SHP77 treated with DMSO at 0.1 percent for 48 hours (cell line): ENCODE measurements around the gene SRL.

Source experiments
- DNase-seq: peaks from one replicate; lab custom pipeline; 2025; lab: John Stamatoyannopoulos, UW

SRL gene

DNA sequence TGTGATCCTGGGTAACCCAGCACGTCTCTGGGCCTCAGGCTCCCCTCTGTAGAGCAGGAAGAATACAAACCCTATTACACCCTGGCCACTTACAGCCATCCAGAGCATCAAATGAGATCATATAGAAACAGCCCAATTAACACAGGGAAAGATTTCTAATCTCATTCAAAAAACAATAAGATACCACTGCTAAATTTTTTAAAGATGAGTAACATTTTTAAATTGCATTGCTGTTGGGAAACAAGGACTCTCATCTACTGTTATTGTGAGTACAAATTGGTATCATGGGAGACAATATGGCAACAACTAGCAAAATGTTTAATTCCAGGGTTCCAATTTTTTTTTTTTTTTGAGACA lies 41.1 kb downstream of the SRL start:
- DNase-seq = no peak

DNA sequence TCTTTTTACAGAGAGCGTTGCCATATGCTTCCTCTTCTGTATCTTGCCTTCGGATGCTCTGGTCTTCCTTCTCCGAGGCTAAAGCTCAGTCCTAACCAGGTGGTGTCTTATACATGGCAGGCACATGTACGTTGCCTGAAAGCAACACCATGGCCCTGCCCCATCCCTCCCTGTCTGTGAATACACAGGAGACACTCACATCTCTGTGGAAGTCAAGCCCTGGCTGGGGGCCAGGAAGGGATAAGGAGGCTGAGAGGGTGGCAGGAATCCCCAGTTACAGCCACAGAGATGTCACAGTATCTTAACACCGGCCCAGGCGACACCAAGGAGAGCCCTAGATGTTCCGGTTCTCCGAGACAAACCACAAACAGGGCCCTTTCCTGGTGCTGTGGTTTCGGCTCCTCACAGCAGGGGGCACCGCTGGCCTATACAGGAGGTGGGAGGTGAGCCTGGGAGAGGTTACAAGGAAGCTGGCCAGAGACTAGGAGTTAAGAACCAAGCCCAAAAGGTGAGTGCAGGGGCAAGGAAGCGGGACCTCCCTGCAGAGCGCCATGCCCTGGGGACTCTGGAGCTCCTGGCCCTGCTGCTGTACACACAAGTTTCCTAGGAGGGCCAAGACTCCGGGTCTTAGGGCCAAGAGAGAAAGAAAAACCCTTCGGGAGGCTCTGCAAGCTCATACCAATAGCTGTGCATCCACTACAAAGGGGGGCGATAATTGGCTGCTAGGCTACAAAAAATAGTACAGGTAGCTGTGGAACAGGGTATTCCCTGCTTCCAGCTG lies 41.7 kb downstream of the SRL start:
- no peak for DNase-seq

DNA sequence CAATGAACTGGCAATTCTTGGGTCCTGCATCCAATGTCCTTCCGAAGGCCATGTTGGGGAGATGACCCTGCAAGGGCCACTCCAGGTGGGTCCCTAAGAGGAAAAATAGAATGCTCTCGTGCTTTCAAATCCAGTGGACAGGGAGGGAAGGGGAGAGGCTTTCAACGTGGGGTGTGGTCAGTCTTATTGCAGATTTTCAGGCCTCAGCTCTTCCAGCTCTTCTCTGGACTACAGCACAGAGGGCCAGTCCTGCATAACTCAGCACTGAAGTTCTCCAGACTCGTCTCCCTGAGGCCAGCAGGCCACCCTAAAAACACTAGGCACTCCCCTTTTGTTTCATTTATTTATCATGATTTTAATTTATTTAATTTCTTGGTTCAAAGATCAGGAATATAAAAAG lies 43.1 kb downstream of the SRL start:
- DNase-seq = no peak

DNA sequence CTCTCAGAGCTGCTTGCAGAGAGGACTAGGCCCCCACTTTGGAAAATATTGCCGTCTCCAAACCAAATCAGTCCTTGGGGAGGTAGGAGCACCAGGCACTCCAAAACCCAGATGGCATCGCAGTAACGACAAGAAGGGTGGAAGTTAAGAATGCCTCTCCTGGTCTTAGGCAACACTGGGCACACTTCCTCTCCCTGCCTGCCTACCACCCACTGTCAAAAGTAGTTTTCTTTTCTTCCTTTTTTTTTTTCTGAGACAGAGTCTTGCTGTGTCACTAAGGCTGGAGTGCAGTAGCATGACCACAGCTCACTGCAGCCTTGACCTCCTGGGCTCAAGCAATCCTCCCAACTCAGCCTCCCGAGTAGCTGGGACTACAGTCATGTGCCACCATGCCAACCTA lies 47.2 kb downstream of the SRL start:
- DNase-seq = no peak

DNA sequence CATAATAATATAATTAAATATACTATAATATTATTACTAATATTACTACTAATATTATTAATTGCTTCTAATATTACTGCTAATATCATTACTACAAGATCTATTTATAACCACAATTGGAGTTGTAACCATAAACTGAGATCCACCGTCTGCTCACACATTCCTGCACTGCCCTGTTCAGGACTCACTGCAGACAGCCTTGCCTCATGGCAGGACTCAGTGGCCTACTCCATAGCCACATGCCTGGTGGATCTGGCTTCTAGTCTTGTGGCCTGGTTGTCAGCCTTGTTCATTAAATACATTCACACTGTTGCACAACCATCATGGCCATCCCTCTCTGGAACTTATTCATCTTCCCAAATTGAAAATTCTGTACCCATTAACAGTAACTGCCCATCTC lies 48.0 kb downstream of the SRL start:
- no peak for DNase-seq

DNA sequence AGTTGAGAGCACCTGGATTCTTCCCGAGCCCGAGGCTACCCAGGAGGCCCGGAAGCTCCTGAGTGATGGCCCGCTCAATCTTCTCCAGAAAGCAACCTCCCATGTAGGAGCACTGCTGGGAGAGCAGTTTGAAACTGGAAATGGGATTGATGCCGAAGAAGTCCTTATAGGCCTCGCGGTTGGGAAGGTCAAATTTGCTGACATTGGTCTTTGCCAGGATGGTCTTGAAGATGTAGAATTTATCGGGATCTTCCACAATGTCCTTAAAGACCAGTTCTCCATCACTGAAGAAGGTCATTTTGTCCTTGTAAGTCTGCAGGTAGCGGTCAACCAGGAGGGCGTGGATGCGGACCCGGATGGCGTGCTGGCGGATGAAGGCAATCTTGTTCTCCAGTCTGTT lies 49.7 kb downstream of the SRL start:
- DNase-seq = no peak

DNA sequence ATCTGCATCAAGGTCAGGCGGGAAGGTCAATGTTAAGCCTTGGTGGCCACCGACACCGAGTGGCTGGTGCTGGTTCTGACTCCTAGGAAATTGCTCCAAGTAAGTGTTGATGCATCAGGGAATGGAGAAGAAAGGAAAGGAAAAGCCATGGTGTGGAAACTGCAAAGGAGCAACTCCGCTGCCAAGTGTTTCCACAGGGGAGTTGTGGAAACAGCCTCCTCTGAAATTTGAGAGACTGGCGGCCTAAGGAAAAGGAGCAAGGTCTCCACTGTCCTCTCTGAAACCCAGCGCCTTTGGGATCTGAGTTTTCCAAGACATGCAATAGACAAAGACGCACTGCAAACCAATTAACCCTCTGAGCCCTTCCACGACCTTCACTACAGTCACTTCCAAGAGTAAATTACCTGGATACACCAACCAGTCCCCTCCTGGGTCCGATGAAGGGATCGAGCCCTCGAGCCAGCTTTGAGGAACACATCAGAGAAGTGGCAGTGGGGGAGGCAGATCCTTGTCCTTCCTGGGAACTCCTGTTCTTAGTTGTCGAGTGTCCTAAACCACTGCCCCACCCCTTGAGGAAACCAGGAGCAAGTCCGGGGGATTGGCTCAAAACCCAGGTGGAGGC lies 51.1 kb downstream of the SRL start:
- no peak for DNase-seq

DNA sequence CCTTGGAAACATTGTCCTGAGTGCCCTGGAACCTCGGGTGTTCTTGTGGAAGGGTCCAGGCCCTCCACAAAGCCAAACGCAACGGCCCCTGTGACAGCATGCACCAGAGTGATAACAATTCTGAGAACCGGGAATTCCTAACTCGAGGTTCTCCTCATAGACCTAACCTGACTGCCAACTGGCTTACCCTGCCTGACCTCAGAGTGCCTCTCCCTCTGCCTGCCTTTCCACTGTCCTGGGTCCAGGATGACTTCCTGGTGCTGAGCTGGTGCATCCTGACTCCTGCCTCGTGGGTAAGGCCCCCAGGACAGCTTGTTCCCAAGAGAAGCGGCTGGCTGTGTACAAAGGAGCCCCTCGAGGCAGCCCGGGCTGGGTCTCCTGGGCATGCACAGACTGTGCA lies 51.8 kb downstream of the SRL start:
- DNase-seq = no peak

DNA sequence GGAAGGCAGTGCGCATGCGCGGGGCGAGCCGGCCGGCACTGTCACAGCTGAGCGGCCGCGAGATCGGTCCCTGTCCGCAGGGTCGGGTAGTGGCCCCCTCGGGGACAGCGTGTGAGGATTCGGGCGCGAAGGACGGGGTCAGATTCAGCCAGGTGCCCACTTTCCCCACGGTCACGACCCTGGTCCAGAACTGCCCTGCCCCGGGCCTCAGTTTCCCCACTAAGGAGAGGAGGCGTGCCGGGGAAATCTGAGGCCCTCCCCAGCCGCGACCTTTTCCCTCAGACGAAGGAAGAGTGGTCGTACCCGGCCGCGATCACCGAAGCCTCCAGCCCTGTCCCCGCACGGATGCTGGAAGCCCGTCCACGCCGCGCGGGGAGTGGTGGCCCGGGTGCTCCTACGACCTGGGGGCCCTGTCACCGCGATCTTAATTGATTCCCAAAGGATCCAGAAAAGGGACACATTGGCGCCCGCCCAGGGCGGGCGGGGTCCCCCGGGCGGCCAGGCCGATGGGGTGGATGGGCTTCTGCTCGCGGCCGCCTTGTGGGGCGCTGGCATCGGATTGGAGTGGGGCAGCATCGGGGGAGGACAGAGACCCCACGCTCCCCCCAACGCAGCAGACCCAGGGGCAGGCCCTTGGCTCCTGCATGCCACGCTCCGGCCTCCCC lies 57.7 kb downstream of the SRL start:
- DNase-seq = no peak

DNA sequence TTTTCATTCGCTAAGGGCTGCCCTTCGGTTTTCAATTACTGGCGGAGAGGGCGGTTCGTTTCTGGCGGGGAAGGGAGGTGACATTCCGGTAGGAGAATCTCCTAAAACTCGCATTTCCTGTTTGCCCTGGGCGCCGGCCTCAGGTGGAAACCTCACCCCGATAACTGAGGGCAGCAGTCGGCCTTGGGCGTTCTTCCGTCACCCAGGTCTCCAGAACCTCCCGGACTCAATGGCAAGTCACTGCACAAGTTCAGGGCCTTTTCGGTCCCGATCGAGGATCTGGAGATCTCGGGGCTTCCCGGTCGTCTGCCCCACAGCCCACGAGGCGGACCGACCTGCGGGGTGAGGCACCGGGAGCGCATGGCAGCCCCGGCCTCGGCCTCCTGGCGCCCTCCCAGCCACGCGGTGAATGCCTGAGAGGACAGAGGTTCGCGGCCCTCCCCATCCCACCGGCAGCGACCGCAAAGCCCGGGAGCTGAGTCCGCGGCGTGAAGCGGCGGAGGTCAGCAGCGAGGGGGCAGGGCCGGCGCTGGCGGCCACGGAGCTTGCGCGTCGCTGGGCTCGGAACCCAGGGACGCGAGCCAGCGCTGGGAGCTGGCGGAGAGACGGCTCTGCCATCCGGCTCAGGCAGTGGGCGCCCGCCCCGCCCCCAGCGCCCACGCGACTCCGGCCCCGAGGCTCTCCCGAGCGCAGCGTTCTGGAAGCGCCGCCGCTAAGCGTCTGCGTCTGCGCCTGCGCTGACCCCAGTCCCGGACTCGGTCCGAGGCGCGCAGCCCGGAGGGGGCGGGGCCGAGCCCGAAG lies 58.4 kb downstream of the SRL start:
- DNase-seq = peak; percentile 74

DNA sequence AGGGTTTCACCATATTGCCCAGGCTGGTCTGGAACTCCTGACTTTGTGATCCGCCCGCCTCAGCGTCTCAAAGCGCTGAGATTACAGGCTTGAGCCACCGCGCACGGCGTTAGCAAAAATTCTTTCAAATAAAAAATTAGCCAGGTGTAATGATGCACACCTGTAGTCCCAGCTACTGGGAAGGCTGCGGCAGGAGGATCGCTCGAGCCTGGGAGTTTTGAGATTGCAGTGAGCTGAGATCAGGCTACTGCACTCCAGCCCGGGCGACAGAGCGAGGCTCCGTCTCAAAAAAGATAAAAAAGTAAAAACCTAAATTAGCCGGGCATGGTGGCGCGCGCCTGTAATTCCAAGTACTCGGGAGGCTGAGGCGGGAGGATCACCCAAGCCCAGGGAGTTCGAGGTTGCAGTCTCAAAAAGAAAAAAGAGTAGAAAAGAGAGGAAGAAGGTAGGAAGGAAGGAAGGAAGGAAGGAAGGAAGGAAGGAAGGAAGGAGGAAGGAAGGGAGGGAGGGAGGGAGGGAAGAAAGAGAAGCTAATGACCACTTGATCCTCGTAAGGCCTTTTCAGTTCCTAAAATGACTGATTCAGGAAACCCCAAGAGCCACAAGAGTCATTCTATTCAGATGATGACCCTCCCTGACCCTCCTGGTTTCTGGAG lies 59.2 kb downstream of the SRL start:
- DNase-seq = no peak

DNA sequence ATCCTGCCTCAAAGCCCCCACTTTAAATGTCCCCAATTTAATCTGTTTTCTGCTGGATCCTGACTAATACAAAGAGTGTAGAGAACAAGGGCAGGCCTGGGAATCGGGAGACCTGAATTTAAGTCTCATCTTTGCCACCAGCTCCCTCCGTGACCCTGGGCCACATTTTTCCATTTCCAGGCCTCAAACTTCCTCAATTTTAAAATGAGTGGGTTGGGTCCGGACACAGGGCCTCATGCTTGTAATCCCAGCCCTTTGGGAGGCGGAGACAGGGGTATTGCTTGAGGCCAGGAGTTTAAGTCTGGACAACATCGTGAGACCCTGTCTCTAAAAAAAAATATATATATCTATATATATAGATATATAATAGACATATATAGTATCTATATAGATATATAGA lies 61.4 kb downstream of the SRL start:
- no peak for DNase-seq

DNA sequence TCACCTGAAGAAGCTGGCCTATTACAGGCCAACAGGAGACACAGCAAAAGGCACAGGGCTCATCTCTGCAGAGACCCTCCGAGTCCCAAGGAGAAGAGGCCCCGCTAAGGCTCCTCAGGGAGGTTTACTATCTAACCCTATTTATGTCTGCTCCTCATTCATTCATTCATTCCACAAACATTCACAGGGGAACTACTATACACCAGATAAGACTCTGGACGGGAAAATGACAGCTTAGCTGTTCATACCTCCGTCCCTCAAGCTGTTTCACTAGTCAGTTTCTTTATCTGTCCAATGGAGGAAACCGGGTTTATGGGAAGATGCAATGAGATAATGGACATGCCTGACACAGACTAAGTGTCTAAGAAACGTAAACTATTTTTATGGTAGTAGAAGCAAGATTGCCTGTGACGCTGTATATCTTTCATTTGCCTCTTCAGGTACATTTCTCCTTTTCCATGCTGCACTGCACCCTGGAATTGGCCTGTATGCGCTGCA lies 62.1 kb downstream of the SRL start:
- DNase-seq = no peak

DNA sequence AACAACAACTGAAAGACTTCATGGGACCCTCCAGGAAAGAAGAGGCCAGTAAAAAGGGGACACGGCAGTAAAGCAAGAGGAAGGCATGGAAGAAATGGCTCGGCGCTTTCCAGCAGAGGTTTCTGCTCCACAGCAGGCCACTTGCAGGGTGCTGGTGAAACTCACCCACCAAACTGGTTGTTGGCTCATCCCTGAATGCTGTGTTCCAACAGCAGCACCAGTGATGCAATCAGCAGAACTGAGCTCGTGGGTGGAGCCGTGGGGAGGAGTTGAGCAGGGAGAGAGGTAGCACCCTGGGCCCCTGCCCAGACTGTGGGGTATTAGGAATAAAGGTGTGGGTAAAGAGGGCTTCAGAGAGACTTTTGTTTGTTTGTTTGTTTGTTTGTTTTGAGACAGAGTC lies 62.9 kb downstream of the SRL start:
- DNase-seq = no peak

DNA sequence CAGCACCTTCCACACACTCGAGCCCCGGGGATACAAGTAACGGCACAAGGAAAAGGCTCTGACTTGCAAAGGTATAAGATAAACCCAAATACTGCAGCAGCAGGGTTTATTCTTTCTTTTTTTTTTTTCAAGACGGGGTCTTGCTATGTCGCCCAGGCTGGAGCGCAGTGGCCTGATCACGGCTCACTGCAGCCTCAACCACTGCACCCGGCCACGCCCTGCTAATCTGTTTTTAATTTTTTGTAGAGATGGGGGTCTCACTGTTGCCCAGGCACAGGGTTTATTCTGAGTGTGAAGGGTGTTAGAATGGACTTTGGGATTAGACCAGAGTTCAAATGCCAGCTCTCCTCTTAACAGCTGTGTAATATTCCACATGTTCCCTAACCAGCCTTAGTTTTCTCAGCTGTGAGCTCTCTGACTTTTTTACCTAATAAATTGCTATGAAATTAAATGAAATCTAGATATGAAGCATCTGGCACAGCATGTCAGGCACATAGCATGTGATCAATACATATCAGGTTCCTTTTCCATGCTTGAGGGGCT lies 63.3 kb downstream of the SRL start:
- DNase-seq = no peak

DNA sequence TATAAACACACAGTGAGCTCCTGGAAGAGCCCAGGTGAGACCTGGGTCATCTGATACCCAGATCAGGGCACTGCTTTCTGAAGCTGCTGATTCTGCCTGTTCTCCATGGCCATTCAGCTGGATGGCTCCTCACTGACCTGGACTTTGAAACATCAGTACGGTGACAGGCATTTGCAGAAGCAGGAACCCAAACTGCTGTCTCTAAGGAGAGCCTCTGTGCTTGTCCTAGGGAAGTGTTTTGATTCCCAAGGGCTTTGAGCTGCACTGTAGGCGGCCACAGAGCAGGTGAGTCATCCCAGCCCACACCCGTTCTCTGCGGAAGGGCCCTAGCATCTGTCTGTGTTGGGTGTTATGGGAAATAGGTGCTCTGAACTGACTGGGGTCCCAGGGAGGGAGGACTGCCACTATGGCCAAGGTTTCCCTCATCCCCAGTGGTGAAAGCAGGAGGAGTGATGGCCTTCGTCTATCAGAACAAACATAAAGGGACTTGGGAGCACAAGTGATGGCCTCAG lies 64.9 kb downstream of the SRL start:
- no peak for DNase-seq

DNA sequence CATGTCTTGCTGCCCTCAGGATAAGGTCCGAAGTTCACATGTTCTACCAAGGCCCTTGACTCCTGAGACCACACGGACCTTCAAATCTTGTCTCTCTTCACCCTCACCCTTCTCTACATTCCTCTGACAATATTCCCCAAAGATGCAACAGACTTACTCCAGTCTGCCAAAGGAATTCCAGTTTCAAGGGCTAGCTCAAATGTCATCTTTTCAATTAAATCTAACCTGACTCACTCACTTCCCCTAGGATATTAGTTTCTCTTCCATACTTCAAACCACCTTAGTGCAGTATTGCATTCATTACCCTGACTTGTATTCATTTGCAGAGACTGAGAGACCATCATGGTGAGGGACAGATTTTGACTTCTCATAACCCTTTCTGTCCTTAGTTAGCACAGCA lies 66.0 kb downstream of the SRL start:
- no peak for DNase-seq

DNA sequence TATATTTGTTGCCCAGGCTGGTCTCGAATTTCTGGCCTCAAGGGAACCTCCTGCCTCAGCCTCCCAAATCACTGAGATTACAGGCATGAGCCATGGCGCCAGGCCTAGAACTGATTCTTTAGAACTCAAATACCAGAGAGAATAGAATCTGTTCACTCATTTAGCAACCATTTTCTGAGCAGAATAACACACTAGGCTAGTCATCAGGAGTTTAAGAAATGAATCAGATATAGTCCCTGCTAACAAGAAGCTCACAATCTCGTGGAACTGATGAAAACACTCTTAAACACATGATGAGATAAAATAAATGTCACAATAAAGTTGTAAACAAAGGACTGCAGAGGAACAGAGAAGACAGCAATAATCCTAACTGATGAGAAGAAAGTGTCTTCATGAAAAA lies 69.8 kb downstream of the SRL start:
- DNase-seq = no peak

DNA sequence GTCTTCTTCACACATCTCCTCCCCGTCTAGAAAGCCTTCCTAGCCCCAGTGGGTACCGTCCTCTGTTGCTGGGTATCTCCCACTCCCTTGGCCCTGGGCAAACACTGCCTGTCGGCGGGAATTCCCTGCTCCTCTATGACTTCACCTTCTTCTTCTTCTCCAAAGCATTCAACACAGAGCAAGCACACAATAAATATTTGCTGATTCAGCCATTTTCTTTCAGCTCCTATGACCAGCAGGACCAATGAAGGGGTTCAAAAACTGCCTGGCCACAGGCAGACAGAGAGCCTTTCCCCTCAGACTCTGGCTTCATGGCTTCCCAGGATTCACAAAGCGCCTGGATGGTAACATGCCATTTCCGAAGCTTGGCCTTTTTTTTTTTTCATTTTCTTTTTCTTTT lies 72.5 kb downstream of the SRL start:
- no peak for DNase-seq

DNA sequence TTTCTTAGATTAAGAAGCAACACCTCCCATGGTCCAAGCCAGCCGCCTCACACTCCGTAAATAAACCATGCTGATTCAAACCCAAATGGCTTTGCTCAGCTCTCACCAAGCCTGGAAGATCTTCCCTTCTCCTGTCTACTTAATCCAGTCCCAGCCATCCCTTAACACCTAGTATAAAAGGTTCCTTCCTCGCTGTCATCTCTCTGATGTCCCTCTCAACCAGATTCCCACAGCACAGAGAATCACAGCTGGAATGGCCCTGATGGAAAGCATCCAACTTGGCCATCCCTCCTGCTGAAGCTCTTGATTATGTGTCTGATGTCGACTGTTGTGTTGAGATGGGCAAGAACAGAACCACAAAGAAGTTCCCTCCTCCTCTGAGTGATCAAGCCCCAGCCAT lies 75.1 kb downstream of the SRL start:
- DNase-seq = no peak

DNA sequence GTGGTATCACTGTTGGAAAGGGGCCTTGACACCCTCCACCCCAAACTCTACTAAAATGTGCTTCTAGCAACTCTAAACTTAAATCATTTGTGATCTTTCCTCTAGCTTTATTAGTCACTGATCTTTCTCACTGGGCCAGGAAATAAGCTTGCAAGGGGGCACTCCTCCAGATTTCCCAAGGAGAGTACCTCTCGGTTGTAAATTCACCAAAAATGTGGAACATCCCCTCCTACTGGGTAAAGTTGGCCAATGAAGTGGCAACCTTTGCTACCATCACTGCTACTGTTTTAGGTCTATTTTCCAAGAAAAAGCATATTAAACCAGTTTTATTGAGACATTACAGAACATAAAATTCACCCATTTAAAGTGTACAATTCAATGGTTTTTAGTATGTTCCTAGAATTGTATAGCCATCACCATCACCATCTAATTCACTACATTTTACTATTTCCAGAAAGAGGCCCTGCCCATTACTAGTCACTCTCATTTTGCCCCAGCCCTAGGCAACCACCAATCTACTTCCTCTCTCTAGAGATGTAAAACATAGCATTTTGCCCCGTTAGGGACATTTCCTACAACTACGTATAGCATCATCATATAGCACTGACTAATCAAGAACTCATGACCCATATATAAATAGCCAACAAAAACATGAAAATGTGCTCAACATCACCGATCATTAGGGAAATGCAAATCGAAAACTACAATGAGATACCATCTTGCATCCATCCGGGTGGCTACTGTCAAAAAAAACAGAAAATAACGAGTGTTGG lies 81.0 kb downstream of the SRL start:
- DNase-seq = no peak
